ENCODE measurements around the gene KAT7.

Gene KAT7

GRCh38 chr17:49873466-49873865 is 85.0 kb downstream of the KAT7 start:
- no peak for DNase-seq

- no peak for DNase-seq
Measured at GRCh38 chr17:49873926-49874325, 85.4 kb downstream of the KAT7 start.

GRCh38 chr17:49874911-49875310 is 86.4 kb downstream of the KAT7 start:
- DNase-seq, result no peak

- no peak for DNase-seq
Measured at GRCh38 chr17:49875685-49876084, 87.2 kb downstream of the KAT7 start.

- no peak for DNase-seq
Measured at GRCh38 chr17:49878931-49879904, 90.7 kb downstream of the KAT7 start.

GRCh38 chr17:49880291-49881053 is 92.0 kb downstream of the KAT7 start:
- DNase-seq, result peak; percentile 35

GRCh38 chr17:49881054-49881402 is 92.5 kb downstream of the KAT7 start:
- no peak for DNase-seq

- no peak for DNase-seq
Measured at GRCh38 chr17:49882434-49882833, 94.0 kb downstream of the KAT7 start.

All from NCI-H1048 (cell line).